ENCODE measurements around the gene MCCC1. TPM values are rescaled to one million over a fixed set of nuclear protein-coding genes. Genes with fewer than 3 reads are reported as not detected.

The MCCC1 gene
- total RNA-seq, 1 donor from 2014 or later, result 24.1 TPM

- Mint-ChIP-seq H3K4me1 (ENCODE audit: low read depth) (peaks cover 20% of the 10 kb centered on the region), H3K4me3 (ENCODE audit: unreplicated experiment) (no peak overlapping the region), H3K27me3 (ENCODE audit: low read depth) (no peaks in the 10 kb centered on the region), H3K27ac (ENCODE audit: unreplicated experiment) (no peak overlapping the region), H3K9me3 (ENCODE audit: low read depth) (peaks cover 8% of the 10 kb centered on the region), H3K36me3 (ENCODE audit: low read depth) (peaks cover 2% of the 10 kb centered on the region)
- DNase-seq (ENCODE audit: low spot score), result no peak
- TF ChIP-seq CTCF (IDR thresholded peaks at IDR 0.05), result no peak
These were observed 24.6 kb upstream of the MCCC1 start for GRCh38 chr3:183123891-183124290.

- DNase-seq (ENCODE audit: low spot score), result no peak
- Mint-ChIP-seq H3K27ac (ENCODE audit: unreplicated experiment) (peak overlapping the region; percentile 69), H3K36me3 (ENCODE audit: low read depth) (no peaks in the 10 kb centered on the region), H3K4me3 (ENCODE audit: unreplicated experiment) (no peak overlapping the region), H3K27me3 (ENCODE audit: low read depth) (peaks cover 5% of the 10 kb centered on the region), H3K4me1 (ENCODE audit: low read depth) (peaks cover 20% of the 10 kb centered on the region), H3K9me3 (ENCODE audit: low read depth) (no peaks in the 10 kb centered on the region)
- TF ChIP-seq CTCF (IDR thresholded peaks at IDR 0.05), result peak; percentile 99
These were observed 23.1 kb upstream of the MCCC1 start for GRCh38 chr3:183122257-183122932.

- no peak overlapping the region for H3K27ac Mint-ChIP-seq (ENCODE audit: unreplicated experiment)
- H3K27me3 Mint-ChIP-seq (ENCODE audit: low read depth), result peaks cover 18% of the 10 kb centered on the region
- no peaks in the 10 kb centered on the region for H3K36me3 Mint-ChIP-seq (ENCODE audit: low read depth)
- no peak overlapping the region for H3K4me3 Mint-ChIP-seq (ENCODE audit: unreplicated experiment)
- no peaks in the 10 kb centered on the region for H3K9me3 Mint-ChIP-seq (ENCODE audit: low read depth)
- no peak for TF ChIP-seq CTCF (IDR thresholded peaks at IDR 0.05)
- DNase-seq (ENCODE audit: low spot score), result no peak
- peaks cover 25% of the 10 kb centered on the region for H3K4me1 Mint-ChIP-seq (ENCODE audit: low read depth)
These were observed 21.4 kb upstream of the MCCC1 start for GRCh38 chr3:183120538-183121215.

GRCh38 chr3:183117056-183117455 is 17.8 kb upstream of the MCCC1 start:
- Mint-ChIP-seq H3K27me3 (ENCODE audit: low read depth) (peaks cover 26% of the 10 kb centered on the region), H3K4me1 (ENCODE audit: low read depth) (peaks cover 21% of the 10 kb centered on the region), H3K9me3 (ENCODE audit: low read depth) (peaks cover 5% of the 10 kb centered on the region), H3K4me3 (ENCODE audit: unreplicated experiment) (no peak overlapping the region), H3K36me3 (ENCODE audit: low read depth) (peaks cover 1% of the 10 kb centered on the region), H3K27ac (ENCODE audit: unreplicated experiment) (no peak overlapping the region)
- TF ChIP-seq CTCF (IDR thresholded peaks at IDR 0.05), result no peak
- DNase-seq (ENCODE audit: low spot score), result no peak

- H3K27me3 Mint-ChIP-seq (ENCODE audit: low read depth), result peaks cover 26% of the 10 kb centered on the region
- TF ChIP-seq CTCF (IDR thresholded peaks at IDR 0.05), result no peak
- H3K9me3 Mint-ChIP-seq (ENCODE audit: low read depth), result peaks cover 7% of the 10 kb centered on the region
- no peak for DNase-seq (ENCODE audit: low spot score)
- H3K27ac Mint-ChIP-seq (ENCODE audit: unreplicated experiment), result no peak overlapping the region
- peak overlapping the region; percentile 56 for H3K4me3 Mint-ChIP-seq (ENCODE audit: unreplicated experiment)
- peaks cover 1% of the 10 kb centered on the region for H3K36me3 Mint-ChIP-seq (ENCODE audit: low read depth)
- H3K4me1 Mint-ChIP-seq (ENCODE audit: low read depth), result peaks cover 14% of the 10 kb centered on the region
These were observed 16.8 kb upstream of the MCCC1 start for GRCh38 chr3:183116025-183116614.

All from chondrocyte (in vitro differentiated cells).